Kidney (tissue), 14 donors: ENCODE data around the gene APMAP. TPM values are rescaled to one million over a fixed set of nuclear protein-coding genes. Genes with fewer than 3 reads are reported as not detected.
"Not testable (repeated sequence)": the region's sequence is repeated elsewhere in the genome, so short reads cannot be mapped to it uniquely, and the experiment has no call there.

Experiments used
- DNase-seq, 5 donors: peaks; one replicate each; pipeline ENCODE4 v3.0.0-alpha.2; 2013 to 2020
- FAIRE-seq: peaks from 2 replicates; lab custom pipeline; 2012; peaks lifted over from hg19 to GRCh38; lab: Jason Lieb, UNC
- H3K27ac ChIP-seq, 2 donors: one replicate each; pipeline ENCODE4 v1.7.0; 2013; ENCODE audit warnings: low read depth in 2 of 2, low read length in 2 of 2, inconsistent platforms in 1 of 2
- H3K27me3 ChIP-seq: one replicate; pipeline ENCODE4 v1.7.1; 2013; ENCODE audit warnings: low read length, inconsistent platforms; ENCODE audit not compliant: control insufficient read depth, insufficient read depth
- H3K36me3 ChIP-seq, 3 donors: one replicate each; pipeline versions ENCODE4 v1.7.0 to v1.7.1; 2013; ENCODE audit warnings: low read length in 3 of 3, control low read depth in 1 of 3, inconsistent platforms in 1 of 3; ENCODE audit not compliant: insufficient read depth in 3 of 3, control insufficient read depth in 2 of 3
- H3K4me1 ChIP-seq, 3 donors: one replicate each; pipeline versions ENCODE4 v1.7.0 to v1.7.1; 2013; ENCODE audit warnings: low read length in 3 of 3, inconsistent platforms in 1 of 3, low read depth in 1 of 3; ENCODE audit not compliant: control insufficient read depth in 2 of 3, insufficient read depth in 2 of 3
- H3K4me3 ChIP-seq, 3 donors: one replicate each; pipeline versions ENCODE4 v1.7.0 to v1.8.1; 2013; ENCODE audit warnings: low read length in 3 of 3, control low read depth in 1 of 3, inconsistent platforms in 1 of 3
- H3K9ac ChIP-seq, 3 donors: one replicate each; pipeline versions ENCODE4 v1.7.0 to v1.7.1; 2013; ENCODE audit warnings: low read length in 3 of 3, control low read depth in 1 of 3, inconsistent platforms in 1 of 3
- H3K9me3 ChIP-seq, 3 donors: one replicate each; pipeline versions ENCODE4 v1.7.0 to v1.7.1; 2013; ENCODE audit warnings: low read length in 3 of 3, control low read depth in 1 of 3, inconsistent platforms in 1 of 3; ENCODE audit not compliant: control insufficient read depth in 2 of 3, insufficient read depth in 1 of 3
- CTCF ChIP-seq: IDR thresholded peaks from 3 replicates; pipeline ENCODE4 v1.5.1; 2012; ENCODE audit warnings: mild to moderate bottlenecking, moderate library complexity, borderline replicate concordance; ENCODE audit not compliant: insufficient read depth; ENCODE audit errors: extremely low read depth
- intact Hi-C: fragments of 100-400 bp; cut with DNase I; formaldehyde crosslinking; loops from one replicate; pipeline ENCODE4 v1.11.1; 2022
- polyA plus RNA-seq: library from polyadenylated mRNA; stranded (reverse); fragments of 350-450 nt; fragmentation: Illumina TruSeq; extraction: RNeasy Lipid Tissue Mini Kit (QIAGEN cat#74804); gene quantifications from one replicate; pipeline ENCODE4 v1.2.3, GENCODE V29; 2014; ENCODE audit warnings: low read depth, low replicate concordance; ENCODE audit not compliant: insufficient read depth
- total RNA-seq: library from RNA; stranded (reverse); fragmentation: NEBNext Ultra II Directional; extraction: Animal tissue kit (Norgen Biotek cat#: 25700); gene quantifications from one replicate; pipeline ENCODE4 v1.2.1, GENCODE V29; 2021
- donor health status: control.
- donor health status: control.
- donor health status: control.
- donor health status: control.
- donor health status: control.
- donor health status: DM: yes; HTN: yes; CAD: no.
- donor health status: Normal renal cell carcinoma (clear cell type).

APMAP gene
- total and polyA plus RNA-seq, 2 donors from 2014 or later, result 79.7 to 90.9 TPM

DNA sequence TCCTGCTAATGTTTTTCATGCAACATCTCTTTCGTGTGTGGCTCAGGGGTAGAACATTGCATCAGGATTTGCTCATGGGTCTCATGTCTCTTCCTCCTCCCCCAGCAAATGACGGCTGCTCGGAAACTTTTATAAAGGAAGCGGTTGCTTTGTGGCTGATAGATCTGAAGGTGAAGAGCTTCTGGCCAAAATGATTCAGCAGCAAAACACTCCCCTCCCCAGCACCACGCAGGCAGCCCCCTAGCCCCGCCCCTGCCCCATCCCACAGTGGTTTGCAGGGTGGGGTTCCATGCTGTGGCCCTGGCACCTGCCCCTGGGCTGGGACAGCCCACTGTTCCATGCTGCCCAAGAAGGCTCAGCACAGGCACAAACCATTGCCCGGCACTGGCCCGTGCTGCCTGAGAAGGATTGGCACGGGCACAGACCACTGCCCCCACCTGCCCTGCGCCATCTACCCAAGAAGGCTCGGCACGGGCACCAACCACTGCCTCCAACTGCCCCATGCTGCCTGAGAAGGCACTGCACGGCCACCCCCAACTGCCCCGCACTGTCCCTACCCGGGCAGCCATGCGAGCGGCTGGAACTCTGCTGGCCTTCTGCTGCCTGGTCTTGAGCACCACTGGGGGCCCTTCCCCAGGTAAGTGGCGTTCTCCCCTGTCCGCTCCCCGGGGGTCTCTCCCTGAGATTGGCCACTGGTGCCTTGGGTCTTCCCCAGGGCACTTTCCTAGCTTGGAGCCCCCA is 43.4 kb downstream of the APMAP start, which contains the start of gene CST7:
TSS of gene CST7 (plus strand) at position 331 of the 741 bp plus-strand sequence. CDS start at position 568, 237 bp downstream.
- no peak within 1 kb of the TSS for H3K27ac ChIP-seq
- H3K36me3 ChIP-seq, result no peaks in the 10 kb centered on the region
- intact Hi-C loops, result no loop called here
- no peaks in the 10 kb centered on the region for H3K4me1 ChIP-seq
- TF ChIP-seq CTCF, result no peak
- DNase-seq (peak in 2 of 5 donors; percentile 23 to 86), FAIRE-seq (no peak)
- no peak within 1 kb of the TSS for H3K4me3 ChIP-seq
- no peaks in the 10 kb centered on the region for H3K9me3 ChIP-seq
- H3K9ac ChIP-seq, result no peak within 1 kb of the TSS
- H3K27me3 ChIP-seq, result no peaks in the 10 kb centered on the region

GRCh38 chr20:24948396-24948938 is 44.1 kb downstream of the APMAP start:
- H3K4me3 ChIP-seq, H3K36me3 ChIP-seq, H3K9me3 ChIP-seq, H3K27me3 ChIP-seq, H3K4me1 ChIP-seq, DNase-seq, intact Hi-C loops, H3K9ac ChIP-seq, H3K27ac ChIP-seq, FAIRE-seq: not testable (repeated sequence)

- H3K9me3 ChIP-seq, FAIRE-seq, H3K27ac ChIP-seq, H3K9ac ChIP-seq, DNase-seq, intact Hi-C loops, H3K4me3 ChIP-seq, H3K27me3 ChIP-seq, H3K36me3 ChIP-seq, H3K4me1 ChIP-seq: not testable (repeated sequence)
Observed at GRCh38 chr20:24946376-24946775, 46.2 kb downstream of the APMAP start.

DNA sequence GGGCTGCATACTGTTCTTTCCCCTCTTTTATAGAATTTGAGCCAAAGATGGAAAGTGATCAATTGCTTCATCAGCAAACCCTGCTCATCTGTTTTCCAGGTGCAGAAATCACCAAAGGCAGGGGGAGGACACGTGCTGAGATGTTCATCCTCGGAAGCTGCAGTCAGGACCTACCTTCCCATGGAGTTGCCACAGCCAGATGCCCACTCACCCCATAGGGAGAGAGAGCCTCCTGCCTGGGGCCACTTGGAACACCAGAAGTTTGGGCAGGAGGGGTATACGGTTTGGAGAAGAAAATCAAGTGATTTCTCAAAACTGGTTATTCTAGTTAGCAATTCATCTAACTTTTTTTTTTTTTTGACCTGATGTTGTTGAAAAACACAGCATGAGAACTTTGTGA is 48.8 kb downstream of the APMAP start:
- H3K27me3 ChIP-seq, result no peaks in the 10 kb centered on the region
- peaks cover 0 to 7% (median 0%) of the 10 kb centered on the region in 3 donors for H3K9me3 ChIP-seq
- TF ChIP-seq CTCF, result no peak
- H3K36me3 ChIP-seq, result no peaks in the 10 kb centered on the region
- FAIRE-seq, result no peak
- DNase-seq, result peak in 1 of 5 donors; percentile 11
- no peaks in the 10 kb centered on the region for H3K4me1 ChIP-seq
- H3K4me3 ChIP-seq, result no peak overlapping the region
- intact Hi-C loops, result no loop called here
- H3K9ac ChIP-seq, result no peak overlapping the region
- no peak overlapping the region for H3K27ac ChIP-seq
